OCI-LY7 (cell line): Measurements from ENCODE around the gene CCDC187.

Source experiments
- EZH2phosphoT487 ChIP-seq: fragments of 200-600 bp; sonication (generic); IDR thresholded peaks from 2 replicates; pipeline ENCODE4 v1.6.1; 2018; ENCODE audit warnings: low read depth, borderline replicate concordance, mild to moderate bottlenecking, mixed run types, antibody characterized with exemption, low read length, moderate library complexity, mixed read lengths
- TF ChIP-seq, protein P1 (sequence below): fragments of 200-600 bp; sonication (generic); conservative IDR thresholded peaks from 2 replicates; pipeline ENCODE4 v1.5.1; 2014; ENCODE audit warnings: mild to moderate bottlenecking, antibody characterized with exemption, low read length, moderate library complexity, mixed read lengths

DNA sequence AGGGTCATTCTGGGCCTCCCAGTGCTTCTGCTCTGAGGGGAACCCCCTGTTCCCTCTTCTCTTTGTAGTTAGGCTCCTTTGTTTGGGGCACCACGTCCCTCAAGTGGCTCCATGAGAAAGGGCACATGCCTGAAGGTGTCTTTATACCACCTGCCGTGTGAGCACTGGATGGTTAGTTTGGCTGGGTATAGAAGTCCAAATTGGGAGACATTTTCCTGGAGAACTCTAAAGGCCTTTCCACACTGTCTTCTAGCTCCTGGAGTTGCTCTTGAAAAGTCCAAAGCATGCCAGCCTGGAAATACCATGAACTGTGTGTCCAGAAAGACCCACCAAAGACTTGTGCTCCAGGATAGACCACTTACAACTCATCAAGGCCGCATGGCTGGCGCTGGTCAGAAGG lies 11.1 kb upstream of the CCDC187 start:
- no peak for TF ChIP-seq EZH2phosphoT487
- TF ChIP-seq, protein P1, sequence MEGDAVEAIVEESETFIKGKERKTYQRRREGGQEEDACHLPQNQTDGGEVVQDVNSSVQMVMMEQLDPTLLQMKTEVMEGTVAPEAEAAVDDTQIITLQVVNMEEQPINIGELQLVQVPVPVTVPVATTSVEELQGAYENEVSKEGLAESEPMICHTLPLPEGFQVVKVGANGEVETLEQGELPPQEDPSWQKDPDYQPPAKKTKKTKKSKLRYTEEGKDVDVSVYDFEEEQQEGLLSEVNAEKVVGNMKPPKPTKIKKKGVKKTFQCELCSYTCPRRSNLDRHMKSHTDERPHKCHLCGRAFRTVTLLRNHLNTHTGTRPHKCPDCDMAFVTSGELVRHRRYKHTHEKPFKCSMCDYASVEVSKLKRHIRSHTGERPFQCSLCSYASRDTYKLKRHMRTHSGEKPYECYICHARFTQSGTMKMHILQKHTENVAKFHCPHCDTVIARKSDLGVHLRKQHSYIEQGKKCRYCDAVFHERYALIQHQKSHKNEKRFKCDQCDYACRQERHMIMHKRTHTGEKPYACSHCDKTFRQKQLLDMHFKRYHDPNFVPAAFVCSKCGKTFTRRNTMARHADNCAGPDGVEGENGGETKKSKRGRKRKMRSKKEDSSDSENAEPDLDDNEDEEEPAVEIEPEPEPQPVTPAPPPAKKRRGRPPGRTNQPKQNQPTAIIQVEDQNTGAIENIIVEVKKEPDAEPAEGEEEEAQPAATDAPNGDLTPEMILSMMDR: no peak
